NT2/D1 (cell line): ENCODE results near the gene ERMP1.

Experiments used
- DNase-seq: peaks from one replicate; pipeline ENCODE4 v3.0.0-alpha.2; 2011; ENCODE audit warnings: low read depth, low spot score
- H3K27me3 ChIP-seq: 2 replicates; pipeline ENCODE4 v1.6.0; 2011; ENCODE audit warnings: mild to moderate bottlenecking; ENCODE audit not compliant: insufficient read length, insufficient read depth
- H3K36me3 ChIP-seq: 2 replicates; pipeline ENCODE4 v1.6.1; 2011; ENCODE audit warnings: mild to moderate bottlenecking, low read length, mixed read lengths; ENCODE audit not compliant: insufficient read depth, insufficient read length
- H3K4me1 ChIP-seq: 2 replicates; pipeline ENCODE4 v1.5.1; 2011; ENCODE audit not compliant: insufficient read depth, insufficient read length
- H3K4me3 ChIP-seq: 2 replicates; pipeline ENCODE4 v1.5.1; 2011; ENCODE audit warnings: low read depth; ENCODE audit not compliant: insufficient read length
- H3K9ac ChIP-seq: 2 replicates; pipeline ENCODE4 v1.6.0; 2011; ENCODE audit warnings: low read depth; ENCODE audit not compliant: insufficient read length
- H3K9me3 ChIP-seq: 2 replicates; pipeline ENCODE4 v1.5.1; 2011; ENCODE audit warnings: mild to moderate bottlenecking, low read length; ENCODE audit not compliant: insufficient read depth
- SUZ12 ChIP-seq: IDR thresholded peaks from 2 replicates; pipeline ENCODE4 v1.6.1; 2011; ENCODE audit not compliant: insufficient read length, insufficient read depth; ENCODE audit errors: extremely low read depth
- YY1 ChIP-seq: IDR thresholded peaks from 2 replicates; pipeline ENCODE4 v1.6.1; 2011; ENCODE audit not compliant: insufficient read length, insufficient read depth
- ZNF274 ChIP-seq: IDR thresholded peaks from 2 replicates; pipeline ENCODE4 v1.6.1; 2011; ENCODE audit warnings: mild to moderate bottlenecking, low read depth, low read length

ERMP1 gene

DNA sequence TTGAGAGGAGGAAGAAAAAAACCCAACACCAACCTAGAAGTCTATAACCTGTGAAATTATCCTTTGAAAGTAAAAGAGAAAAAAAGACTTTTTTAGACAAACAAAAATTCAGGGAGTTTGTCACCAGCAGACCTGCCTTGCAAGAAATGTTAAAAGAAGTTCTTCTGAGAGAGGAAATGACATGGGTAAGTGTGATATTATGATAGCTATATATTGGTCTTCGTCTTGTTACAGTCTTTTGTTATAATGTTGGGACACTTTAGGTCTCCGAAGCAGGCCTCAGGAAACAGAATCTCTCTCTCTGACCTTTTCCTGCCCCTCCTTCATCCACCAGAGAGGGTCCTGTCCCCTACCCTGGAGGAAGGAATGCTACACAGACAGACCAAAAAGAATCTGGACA, 41.1 kb upstream of the ERMP1 start:
- TF ChIP-seq YY1 (no peak), SUZ12 (no peak), ZNF274 (no peak)
- H3K4me3 ChIP-seq, result no peak overlapping the region
- DNase-seq, result no peak

DNA sequence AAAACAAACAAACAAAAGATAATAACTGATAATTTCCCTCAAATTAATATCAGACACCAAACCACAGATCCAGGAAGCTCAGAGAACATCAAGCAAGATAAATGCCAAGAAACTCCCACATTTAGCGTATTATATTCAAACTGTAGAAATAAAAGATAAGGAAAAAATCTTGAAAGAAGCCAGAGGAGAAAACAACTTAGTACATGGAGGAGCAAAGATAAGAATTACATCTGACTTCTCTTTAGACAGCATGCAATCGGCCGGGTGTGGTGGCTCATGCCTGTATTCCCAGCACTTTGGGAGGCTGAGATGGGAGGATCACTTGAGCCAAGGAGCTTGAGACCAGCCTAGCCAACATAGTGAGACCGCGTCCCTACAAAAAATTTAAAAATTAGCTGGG, 40.5 kb upstream of the ERMP1 start:
- Histone ChIP-seq H3K36me3 (no peaks in the 10 kb centered on the region), H3K27me3 (no peaks in the 10 kb centered on the region), H3K4me1 (no peaks in the 10 kb centered on the region), H3K9ac (no peak overlapping the region), H3K9me3 (peaks cover 11% of the 10 kb centered on the region; the same call in 1 of the 2 replicates), H3K4me3 (no peak overlapping the region)
- DNase-seq, result no peak
- TF ChIP-seq SUZ12 (no peak), YY1 (no peak), ZNF274 (no peak)

More for the DNA sequence above, 41.1 kb upstream of the ERMP1 start:
- no peak overlapping the region for H3K9ac ChIP-seq
- H3K4me1 ChIP-seq, result no peaks in the 10 kb centered on the region
- no peaks in the 10 kb centered on the region for H3K27me3 ChIP-seq
- no peaks in the 10 kb centered on the region for H3K36me3 ChIP-seq
- H3K9me3 ChIP-seq, result peaks cover 11% of the 10 kb centered on the region; the same call in 1 of the 2 replicates

DNA sequence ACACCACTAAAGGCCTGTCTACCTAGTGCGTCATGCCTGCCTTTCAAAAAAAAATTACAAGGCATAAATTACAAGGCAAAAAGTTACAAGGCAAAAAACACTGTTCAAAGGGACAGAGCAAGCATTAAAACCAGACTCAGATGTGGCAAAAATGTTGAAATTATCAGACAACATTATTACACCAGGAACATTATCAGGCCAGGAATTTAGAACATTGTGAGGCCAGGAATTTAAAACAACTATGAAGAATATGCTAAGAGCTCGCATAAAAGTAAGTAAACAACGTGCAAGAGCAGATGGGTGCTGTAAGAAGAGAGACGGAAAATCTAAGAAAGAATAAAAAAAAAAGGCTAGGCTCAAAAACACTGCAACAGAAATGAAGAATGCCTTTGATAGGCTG, 39.6 kb upstream of the ERMP1 start:
- DNase-seq, result no peak
- TF ChIP-seq ZNF274, result no peak
- TF ChIP-seq SUZ12, result no peak
- TF ChIP-seq YY1, result no peak
- Histone ChIP-seq H3K4me3 (no peak overlapping the region), H3K4me1 (peaks cover 5% of the 10 kb centered on the region), H3K9me3 (peaks cover 11% of the 10 kb centered on the region; the same call in 1 of the 2 replicates), H3K36me3 (no peaks in the 10 kb centered on the region), H3K27me3 (no peaks in the 10 kb centered on the region), H3K9ac (no peak overlapping the region)

- Histone ChIP-seq H3K27me3 (no peaks in the 10 kb centered on the region), H3K9ac (no peak overlapping the region), H3K9me3 (peaks cover 9% of the 10 kb centered on the region; the same call in 1 of the 2 replicates), H3K36me3 (no peaks in the 10 kb centered on the region), H3K4me3 (no peak overlapping the region), H3K4me1 (peaks cover 5% of the 10 kb centered on the region)
- no peak for TF ChIP-seq ZNF274
- TF ChIP-seq YY1, result no peak
- no peak for TF ChIP-seq SUZ12
- no peak for DNase-seq
Observed at GRCh38 chr9:5871785-5872184, 38.9 kb upstream of the ERMP1 start.

DNA sequence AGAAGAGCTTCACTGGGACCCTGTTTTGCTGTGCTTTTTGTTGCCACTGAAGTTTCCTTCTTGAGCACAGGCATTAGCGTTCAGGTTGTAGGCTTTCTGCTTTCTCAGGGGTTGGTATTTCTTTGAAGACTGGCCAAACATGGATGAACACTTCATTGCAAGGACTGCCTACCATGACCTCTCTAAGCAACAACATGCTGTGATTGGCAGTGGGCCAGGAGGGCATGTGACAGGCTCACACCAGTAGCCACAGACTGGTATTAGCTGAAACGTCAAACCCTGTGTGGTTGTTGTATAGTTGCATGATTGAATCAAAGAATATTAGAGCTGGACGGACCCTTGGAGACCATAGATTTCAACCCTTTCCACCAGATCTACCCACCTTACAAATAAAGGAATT, 37.8 kb upstream of the ERMP1 start:
- Histone ChIP-seq H3K36me3 (no peaks in the 10 kb centered on the region), H3K9ac (no peak overlapping the region), H3K27me3 (no peaks in the 10 kb centered on the region), H3K4me1 (peaks cover 5% of the 10 kb centered on the region), H3K9me3 (no peaks in the 10 kb centered on the region; the same call in 1 of the 2 replicates), H3K4me3 (no peak overlapping the region)
- no peak for DNase-seq
- no peak for TF ChIP-seq SUZ12
- no peak for TF ChIP-seq ZNF274
- TF ChIP-seq YY1, result no peak

DNA sequence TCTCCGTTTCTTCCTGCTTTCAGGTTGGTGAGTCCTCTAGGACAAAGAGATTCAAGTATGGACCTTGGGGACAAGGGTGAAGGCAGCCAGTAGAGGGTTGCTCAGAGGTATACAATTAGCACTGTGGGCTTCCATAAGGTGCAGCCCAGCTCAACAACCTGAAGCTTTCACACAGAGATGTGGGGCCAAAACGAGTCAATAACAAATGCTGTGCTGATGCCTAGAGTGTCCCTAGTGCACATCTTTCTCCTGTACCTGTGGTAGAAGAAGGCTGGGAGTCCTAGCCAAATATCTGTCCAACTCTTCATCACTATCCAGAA, 37.1 kb upstream of the ERMP1 start:
- DNase-seq, result no peak
- Histone ChIP-seq H3K4me3 (no peak overlapping the region), H3K4me1 (peaks cover 5% of the 10 kb centered on the region), H3K9ac (no peak overlapping the region), H3K9me3 (no peaks in the 10 kb centered on the region), H3K36me3 (no peaks in the 10 kb centered on the region), H3K27me3 (no peaks in the 10 kb centered on the region)
- no peak for TF ChIP-seq ZNF274
- TF ChIP-seq YY1, result no peak
- no peak for TF ChIP-seq SUZ12

DNA sequence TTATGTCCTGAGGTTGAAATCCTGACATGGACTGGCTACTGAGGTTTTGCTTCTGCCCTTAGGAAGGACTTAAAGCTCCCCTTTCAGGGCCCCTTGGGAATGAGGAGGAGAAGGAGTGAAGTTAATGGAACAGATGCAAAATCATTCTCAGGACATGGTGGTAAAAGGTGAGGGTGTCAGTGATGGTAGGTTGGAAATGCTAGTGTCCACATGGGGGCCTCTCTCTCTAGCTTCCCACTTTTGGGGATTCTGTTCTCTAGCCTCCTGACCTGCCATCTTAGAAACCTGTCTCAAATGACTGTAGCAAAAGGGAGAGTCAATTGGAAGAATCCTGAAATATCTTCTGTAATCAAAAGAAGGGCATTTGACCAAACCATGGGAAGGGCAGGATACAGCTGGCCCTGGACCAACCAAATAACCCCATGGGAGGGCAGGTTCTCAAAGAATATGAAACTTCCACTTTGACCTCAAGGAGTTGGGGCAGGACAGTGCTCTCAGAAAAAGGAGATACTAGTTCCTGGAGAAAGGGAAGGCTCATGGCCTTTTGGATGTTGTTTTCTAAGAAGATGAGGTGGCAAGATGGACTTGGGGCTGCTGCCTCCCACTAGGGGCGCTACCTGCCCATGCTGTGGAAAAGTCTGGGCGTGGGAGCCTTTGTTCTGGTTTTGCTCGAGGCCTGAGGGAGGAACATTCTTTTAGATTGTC, 36.5 kb upstream of the ERMP1 start:
- H3K36me3 ChIP-seq, result no peaks in the 10 kb centered on the region
- DNase-seq, result peak; percentile 47
- H3K9me3 ChIP-seq, result no peaks in the 10 kb centered on the region
- no peaks in the 10 kb centered on the region for H3K27me3 ChIP-seq
- no peak for TF ChIP-seq ZNF274
- TF ChIP-seq SUZ12, result no peak
- no peak for TF ChIP-seq YY1
- H3K4me3 ChIP-seq, result no peak overlapping the region
- peaks cover 6% of the 10 kb centered on the region for H3K4me1 ChIP-seq
- H3K9ac ChIP-seq, result no peak overlapping the region

GRCh38 chr9:5868235-5868634, 35.3 kb upstream of the ERMP1 start:
- H3K27me3 ChIP-seq, result no peaks in the 10 kb centered on the region
- no peak overlapping the region for H3K4me3 ChIP-seq
- TF ChIP-seq SUZ12, result no peak
- TF ChIP-seq YY1, result no peak
- TF ChIP-seq ZNF274, result no peak
- peaks cover 7% of the 10 kb centered on the region for H3K4me1 ChIP-seq
- H3K9ac ChIP-seq, result no peak overlapping the region
- H3K9me3 ChIP-seq, result no peaks in the 10 kb centered on the region
- H3K36me3 ChIP-seq, result no peaks in the 10 kb centered on the region
- DNase-seq, result no peak
